ENCODE results near the gene MRPS21.
"Not testable (repeated sequence)": the region's sequence is repeated elsewhere in the genome, so short reads cannot be mapped to it uniquely, and the experiment has no call there.

Gene MRPS21

GRCh38 chr1:150311762-150312161, 18.1 kb downstream of the MRPS21 start:
- no peak overlapping the region for H2AFZ ChIP-seq (ENCODE audit: low read length)
- no peaks in the 10 kb centered on the region for H3K4me1 ChIP-seq (ENCODE audit: insufficient read depth, low read length, poor library complexity, severe bottlenecking)
- no peaks in the 10 kb centered on the region for H3F3A ChIP-seq (ENCODE audit: low read depth)
- no peaks in the 10 kb centered on the region for H4K20me1 ChIP-seq (ENCODE audit: insufficient read depth, low read length, poor library complexity, severe bottlenecking)
- H3K4me2 ChIP-seq (ENCODE audit: low read depth, low read length, poor library complexity, severe bottlenecking), result no peak overlapping the region
- H3K36me3 ChIP-seq (ENCODE audit: insufficient read depth, low read length), result peaks cover 6% of the 10 kb centered on the region; the same call in 1 of the 2 replicates
- H3K9me2 ChIP-seq (replicated peaks; ENCODE audit: low read depth, low read length), result no peaks in the 10 kb centered on the region
- no peak overlapping the region for H3K9ac ChIP-seq (ENCODE audit: low read depth, low read length, poor library complexity, severe bottlenecking)
- TF ChIP-seq CTCF (conservative IDR thresholded peaks at IDR 0.05; ENCODE audit: low read length) (no peak), EZH2phosphoT487 (IDR thresholded peaks at IDR 0.05; ENCODE audit: borderline replicate concordance) (no peak)
- no peaks in the 10 kb centered on the region for H3K27me3 ChIP-seq (ENCODE audit: insufficient read depth, low read length, poor library complexity, severe bottlenecking)
- H3K79me2 ChIP-seq (ENCODE audit: insufficient read depth, low read length), result no peaks in the 10 kb centered on the region
- H3K4me3 ChIP-seq (ENCODE audit: low read length, poor library complexity, severe bottlenecking), result no peak overlapping the region
- H3K9me3 ChIP-seq (ENCODE audit: insufficient read depth, low read depth, low read length), result no peaks in the 10 kb centered on the region

GRCh38 chr1:150314691-150315090, 21.0 kb downstream of the MRPS21 start:
- not testable (repeated sequence) for H3K27me3 ChIP-seq (ENCODE audit: insufficient read depth, low read length, poor library complexity, severe bottlenecking); H3K4me2 ChIP-seq (ENCODE audit: low read depth, low read length, poor library complexity, severe bottlenecking); H2AFZ ChIP-seq (ENCODE audit: low read length); H3K9me3 ChIP-seq (ENCODE audit: insufficient read depth, low read depth, low read length); H3K9ac ChIP-seq (ENCODE audit: low read depth, low read length, poor library complexity, severe bottlenecking); H4K20me1 ChIP-seq (ENCODE audit: insufficient read depth, low read length, poor library complexity, severe bottlenecking); H3K4me3 ChIP-seq (ENCODE audit: low read length, poor library complexity, severe bottlenecking); H3K9me2 ChIP-seq (replicated peaks; ENCODE audit: low read depth, low read length); H3F3A ChIP-seq (ENCODE audit: low read depth); H3K79me2 ChIP-seq (ENCODE audit: insufficient read depth, low read length); H3K36me3 ChIP-seq (ENCODE audit: insufficient read depth, low read length); H3K4me1 ChIP-seq (ENCODE audit: insufficient read depth, low read length, poor library complexity, severe bottlenecking)

- no peaks in the 10 kb centered on the region for H3K27me3 ChIP-seq (ENCODE audit: insufficient read depth, low read length, poor library complexity, severe bottlenecking)
- peaks cover 44% of the 10 kb centered on the region for H3K79me2 ChIP-seq (ENCODE audit: insufficient read depth, low read length)
- H4K20me1 ChIP-seq (ENCODE audit: insufficient read depth, low read length, poor library complexity, severe bottlenecking), result peaks cover 30% of the 10 kb centered on the region
- peaks cover 9% of the 10 kb centered on the region; the same call in 1 of the 2 replicates for H3K36me3 ChIP-seq (ENCODE audit: insufficient read depth, low read length)
- no peaks in the 10 kb centered on the region for H3F3A ChIP-seq (ENCODE audit: low read depth)
- no peaks in the 10 kb centered on the region for H3K9me2 ChIP-seq (replicated peaks; ENCODE audit: low read depth, low read length)
- TF ChIP-seq EZH2phosphoT487 (IDR thresholded peaks at IDR 0.05; ENCODE audit: borderline replicate concordance), result no peak
- TF ChIP-seq CTCF (conservative IDR thresholded peaks at IDR 0.05; ENCODE audit: low read length), result no peak
- H3K9ac ChIP-seq (ENCODE audit: low read depth, low read length, poor library complexity, severe bottlenecking), result peak overlapping the region; percentile 92
- H3K4me1 ChIP-seq (ENCODE audit: insufficient read depth, low read length, poor library complexity, severe bottlenecking), result peaks cover 21% of the 10 kb centered on the region
- peak overlapping the region; percentile 74 for H3K4me2 ChIP-seq (ENCODE audit: low read depth, low read length, poor library complexity, severe bottlenecking)
- H2AFZ ChIP-seq (ENCODE audit: low read length), result 0 out of 2 replicates have a peak overlapping the region, but pooled peaks have one; percentile 52
- peak overlapping the region; percentile 96 for H3K4me3 ChIP-seq (ENCODE audit: low read length, poor library complexity, severe bottlenecking)
- no peaks in the 10 kb centered on the region for H3K9me3 ChIP-seq (ENCODE audit: insufficient read depth, low read depth, low read length)
Measured at GRCh38 chr1:150320667-150320978, 27.0 kb downstream of the MRPS21 start.

- Histone ChIP-seq H3K79me2 (ENCODE audit: insufficient read depth, low read length) (peaks cover 55% of the 10 kb centered on the region), H2AFZ (ENCODE audit: low read length) (peak overlapping the region; percentile 80; the same call in 1 of the 2 replicates), H3K4me2 (ENCODE audit: low read depth, low read length, poor library complexity, severe bottlenecking) (peak overlapping the region; percentile 74), H3K36me3 (ENCODE audit: insufficient read depth, low read length) (peaks cover 21% of the 10 kb centered on the region), H3K4me3 (ENCODE audit: low read length, poor library complexity, severe bottlenecking) (peak overlapping the region; percentile 96), H3K9ac (ENCODE audit: low read depth, low read length, poor library complexity, severe bottlenecking) (peak overlapping the region; percentile 92), H4K20me1 (ENCODE audit: insufficient read depth, low read length, poor library complexity, severe bottlenecking) (peaks cover 41% of the 10 kb centered on the region), H3K9me3 (ENCODE audit: insufficient read depth, low read depth, low read length) (no peaks in the 10 kb centered on the region), H3F3A (ENCODE audit: low read depth) (no peaks in the 10 kb centered on the region), H3K27me3 (ENCODE audit: insufficient read depth, low read length, poor library complexity, severe bottlenecking) (no peaks in the 10 kb centered on the region), H3K9me2 (replicated peaks; ENCODE audit: low read depth, low read length) (no peaks in the 10 kb centered on the region), H3K4me1 (ENCODE audit: insufficient read depth, low read length, poor library complexity, severe bottlenecking) (peaks cover 24% of the 10 kb centered on the region)
- TF ChIP-seq EZH2phosphoT487 (IDR thresholded peaks at IDR 0.05; ENCODE audit: borderline replicate concordance) (no peak), CTCF (conservative IDR thresholded peaks at IDR 0.05; ENCODE audit: low read length) (no peak)
Measured at GRCh38 chr1:150321826-150322166, 28.1 kb downstream of the MRPS21 start.

All from Loucy (cell line).